Fibroblast of pulmonary artery (primary cell): ENCODE data around the gene NPL.

Experiments used
- DNase-seq: peaks from one replicate; pipeline ENCODE4 v3.0.0-alpha.2; 2010; ENCODE audit warnings: low read depth
- H3K4me3 ChIP-seq: replicated peaks from 2 replicates; pipeline ENCODE4 v1.5.1; 2011; ENCODE audit warnings: low read depth, mild to moderate bottlenecking, control low read depth, low read length, moderate library complexity
- TF ChIP-seq, protein P1 (sequence below): IDR thresholded peaks from 2 replicates; pipeline ENCODE4 v1.5.1; 2011; ENCODE audit warnings: mild to moderate bottlenecking, control low read depth, low read length, inconsistent platforms; ENCODE audit errors: missing control alignments

Gene NPL

DNA sequence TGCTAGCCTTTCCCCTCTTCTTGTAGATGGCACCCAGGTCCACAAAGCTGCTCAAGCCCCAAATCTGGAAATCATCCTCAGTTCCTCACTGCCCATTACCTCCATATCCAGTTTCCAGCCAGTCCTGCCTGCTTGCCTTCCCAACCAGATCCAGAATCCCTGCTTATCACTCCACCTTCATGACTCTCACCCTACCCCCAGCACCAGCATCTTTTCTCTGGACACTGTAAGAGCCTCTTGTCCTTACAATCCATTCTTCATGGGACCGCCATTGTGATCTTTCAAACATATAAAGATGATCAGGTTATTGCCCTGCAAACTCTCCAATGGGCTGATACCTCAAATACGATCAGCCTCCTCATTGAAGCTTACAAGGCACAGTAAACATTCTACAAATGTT lies 23.5 kb upstream of the NPL start:
- DNase-seq = no peak
- H3K4me3 ChIP-seq = no peak overlapping the region
- TF ChIP-seq, protein P1, sequence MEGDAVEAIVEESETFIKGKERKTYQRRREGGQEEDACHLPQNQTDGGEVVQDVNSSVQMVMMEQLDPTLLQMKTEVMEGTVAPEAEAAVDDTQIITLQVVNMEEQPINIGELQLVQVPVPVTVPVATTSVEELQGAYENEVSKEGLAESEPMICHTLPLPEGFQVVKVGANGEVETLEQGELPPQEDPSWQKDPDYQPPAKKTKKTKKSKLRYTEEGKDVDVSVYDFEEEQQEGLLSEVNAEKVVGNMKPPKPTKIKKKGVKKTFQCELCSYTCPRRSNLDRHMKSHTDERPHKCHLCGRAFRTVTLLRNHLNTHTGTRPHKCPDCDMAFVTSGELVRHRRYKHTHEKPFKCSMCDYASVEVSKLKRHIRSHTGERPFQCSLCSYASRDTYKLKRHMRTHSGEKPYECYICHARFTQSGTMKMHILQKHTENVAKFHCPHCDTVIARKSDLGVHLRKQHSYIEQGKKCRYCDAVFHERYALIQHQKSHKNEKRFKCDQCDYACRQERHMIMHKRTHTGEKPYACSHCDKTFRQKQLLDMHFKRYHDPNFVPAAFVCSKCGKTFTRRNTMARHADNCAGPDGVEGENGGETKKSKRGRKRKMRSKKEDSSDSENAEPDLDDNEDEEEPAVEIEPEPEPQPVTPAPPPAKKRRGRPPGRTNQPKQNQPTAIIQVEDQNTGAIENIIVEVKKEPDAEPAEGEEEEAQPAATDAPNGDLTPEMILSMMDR = no peak

DNA sequence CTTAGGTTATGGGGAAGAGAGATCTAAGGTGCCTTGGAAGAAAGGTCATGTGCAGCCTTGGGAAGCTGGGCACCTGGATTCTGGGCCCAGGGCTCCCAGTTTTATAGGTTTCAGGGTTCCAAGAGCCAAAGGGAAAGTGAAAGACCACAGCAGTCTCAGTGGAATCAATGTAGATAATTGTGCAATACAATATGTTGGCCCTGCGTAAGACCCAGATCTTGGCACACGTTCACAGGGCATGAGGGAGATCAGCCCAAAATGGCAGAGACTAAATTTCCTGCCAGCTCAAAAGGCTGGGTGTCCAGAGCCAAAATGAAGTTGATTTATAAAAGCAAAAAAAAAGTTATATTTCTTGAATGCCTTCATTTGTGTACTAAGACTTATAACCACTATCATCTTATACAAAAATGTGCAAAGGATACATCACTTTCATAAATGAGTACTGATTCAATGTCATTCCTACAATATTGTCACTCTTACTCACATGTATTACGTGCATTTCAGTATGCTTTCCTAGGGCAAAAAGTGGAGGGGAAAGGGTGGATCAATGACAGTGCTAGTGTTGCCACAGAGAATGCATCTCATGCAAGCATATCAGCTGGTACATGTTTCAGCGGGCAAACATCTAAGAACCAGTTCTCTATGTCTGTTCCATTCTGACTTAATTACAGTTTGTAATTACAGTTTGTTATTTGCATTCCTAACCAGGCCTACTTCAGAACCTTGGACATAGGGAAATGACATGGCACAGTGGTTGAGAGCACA lies 22.5 kb upstream of the NPL start:
- H3K4me3 ChIP-seq = no peak overlapping the region
- TF ChIP-seq, protein P1 = no peak
- no peak for DNase-seq

DNA sequence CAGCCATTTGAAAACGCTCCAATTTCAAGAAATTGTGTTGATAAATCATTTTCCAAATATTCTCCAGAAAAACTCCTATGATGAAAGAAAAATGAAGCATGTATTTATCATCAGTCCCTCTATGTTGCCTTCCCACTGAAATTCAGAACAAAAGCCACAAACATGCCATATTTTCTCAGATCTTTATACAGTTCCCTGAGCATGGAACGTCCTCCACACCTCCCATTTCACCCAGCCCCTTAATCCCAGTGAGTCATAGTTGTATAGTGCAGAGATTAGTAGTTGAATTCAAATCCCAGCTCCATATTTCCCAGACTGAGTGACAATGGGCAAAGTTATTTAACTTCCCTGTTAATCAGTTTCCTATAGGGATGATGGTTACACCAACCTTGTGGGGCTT lies 20.6 kb upstream of the NPL start:
- peak; percentile 18 for DNase-seq
- TF ChIP-seq, protein P1 = no peak
- no peak overlapping the region for H3K4me3 ChIP-seq

- DNase-seq = no peak
- TF ChIP-seq, protein P1 = no peak
- H3K4me3 ChIP-seq = no peak overlapping the region
Observed at GRCh38 chr1:182770232-182770631, 19.3 kb upstream of the NPL start.

- TF ChIP-seq, protein P1 = peak; percentile 31
- no peak overlapping the region for H3K4me3 ChIP-seq
- no peak for DNase-seq
Observed at GRCh38 chr1:182771187-182771984, 18.2 kb upstream of the NPL start.

- H3K4me3 ChIP-seq = no peak overlapping the region
- no peak for DNase-seq
- TF ChIP-seq, protein P1 = no peak
Observed at GRCh38 chr1:182777386-182777785, 12.2 kb upstream of the NPL start.

DNA sequence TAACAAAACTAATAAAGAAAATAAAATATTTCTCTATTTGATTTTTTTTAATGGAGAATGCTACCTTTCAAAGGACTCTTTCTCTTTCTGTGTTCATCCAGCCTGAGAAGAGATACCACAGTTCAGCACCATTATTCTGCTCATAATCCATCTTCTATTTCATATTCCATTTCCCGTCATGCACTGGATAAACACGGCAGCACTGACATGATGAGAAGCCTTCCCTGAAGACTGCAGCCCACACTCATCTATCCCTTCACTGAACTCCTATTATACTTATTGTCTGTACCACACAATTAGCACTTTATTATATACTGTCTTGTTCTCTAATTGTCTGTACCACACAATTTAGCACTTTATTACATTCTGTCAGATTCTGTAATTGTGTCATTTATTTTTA lies 10.7 kb upstream of the NPL start:
- no peak for DNase-seq
- no peak overlapping the region for H3K4me3 ChIP-seq
- TF ChIP-seq, protein P1 = no peak
